ENCODE measurements around the gene HDAC9. TPM values are rescaled to one million over a fixed set of nuclear protein-coding genes. Genes with fewer than 3 reads are reported as not detected.

The HDAC9 gene
- total RNA-seq, 1 experiment from 2014 or later, result 7.7 TPM

DNA sequence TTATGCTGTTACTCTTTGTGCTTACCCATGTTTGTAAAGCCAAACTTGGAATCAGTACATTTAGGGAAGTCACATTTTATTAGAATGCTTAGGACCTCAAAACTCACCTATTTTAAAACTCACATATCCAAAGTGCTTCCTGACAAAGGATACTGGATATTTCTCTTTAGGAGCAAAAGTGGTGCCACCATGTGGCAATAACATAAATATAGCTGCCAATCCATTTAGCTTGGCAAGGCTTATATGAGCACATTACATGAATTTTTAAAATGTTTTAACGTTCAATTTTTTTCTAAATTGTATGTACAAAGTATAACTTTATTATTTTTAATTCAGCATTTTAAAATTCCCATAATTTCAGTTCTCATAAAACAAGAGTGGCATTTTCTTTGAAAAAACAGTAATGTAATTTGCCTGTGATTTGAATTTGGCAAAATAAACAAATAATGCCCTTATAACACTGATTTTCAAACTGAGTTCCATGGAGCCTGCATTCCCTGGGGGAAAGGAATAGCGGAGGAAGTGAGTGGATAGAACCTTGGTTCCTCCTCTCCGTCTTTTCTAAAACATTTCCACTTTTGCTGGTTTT is 75.4 kb downstream of the HDAC9 start:
- Histone ChIP-seq H2AK5ac (ENCODE audit: insufficient read length, low read length) (no peak overlapping the region), H3T11ph (ENCODE audit: low read length) (no peak overlapping the region), H2BK5ac (ENCODE audit: insufficient read length, low read length) (no peak overlapping the region), H4K91ac (ENCODE audit: insufficient read length, low read depth, low read length) (no peak overlapping the region), H3K4ac (ENCODE audit: low read depth, low read length) (no peak overlapping the region), H2BK20ac (ENCODE audit: low read depth, low read length, poor library complexity, severe bottlenecking) (no peak overlapping the region), H3K9ac (ENCODE audit: extremely low read depth, insufficient read length, low read length) (no peak overlapping the region), H3K4me1 (ENCODE audit: insufficient read depth, low read length) (peaks cover 7% of the 10 kb centered on the region; the same call in 1 of the 2 replicates), H2AFZ (ENCODE audit: low read length) (no peak overlapping the region), H4K8ac (replicated peaks; ENCODE audit: insufficient read length, low read depth, low read length) (no peak overlapping the region), H3K23me2 (ENCODE audit: insufficient read length, low read depth, low read length, poor library complexity, severe bottlenecking) (no peaks in the 10 kb centered on the region), H3K9me3 (ENCODE audit: control insufficient read depth, low read depth, low read length) (no peaks in the 10 kb centered on the region), H3K4me2 (ENCODE audit: insufficient read depth, insufficient read length, low read length) (no peak overlapping the region), H3K18ac (ENCODE audit: insufficient read length, low read depth, low read length) (no peak overlapping the region), H3K79me2 (ENCODE audit: insufficient read depth, low read length) (no peaks in the 10 kb centered on the region), H2BK120ac (ENCODE audit: low read depth, low read length, poor library complexity, severe bottlenecking) (no peak overlapping the region), H3K23ac (ENCODE audit: insufficient read length, low read depth, low read length) (no peak overlapping the region), H3K27me3 (ENCODE audit: insufficient read depth, low read length) (no peaks in the 10 kb centered on the region), H3K14ac (ENCODE audit: insufficient read depth, low read length) (no peak overlapping the region), H4K5ac (ENCODE audit: insufficient read length, low read depth, low read length) (no peak overlapping the region), H3K27ac (ENCODE audit: insufficient read length, low read depth, low read length) (no peak overlapping the region), H2BK15ac (ENCODE audit: low read depth, low read length) (no peak overlapping the region), H3K56ac (ENCODE audit: insufficient read length, low read depth, low read length) (no peak overlapping the region), H3K79me1 (ENCODE audit: insufficient read depth, low read depth, low read length, poor library complexity, severe bottlenecking) (no peaks in the 10 kb centered on the region), H2BK12ac (ENCODE audit: insufficient read length, low read depth, low read length) (no peak overlapping the region), H4K20me1 (ENCODE audit: control insufficient read depth, insufficient read depth, insufficient read length) (no peaks in the 10 kb centered on the region)
- H3K9me3 Mint-ChIP-seq, result no peaks in the 10 kb centered on the region
- TF ChIP-seq, protein P1, sequence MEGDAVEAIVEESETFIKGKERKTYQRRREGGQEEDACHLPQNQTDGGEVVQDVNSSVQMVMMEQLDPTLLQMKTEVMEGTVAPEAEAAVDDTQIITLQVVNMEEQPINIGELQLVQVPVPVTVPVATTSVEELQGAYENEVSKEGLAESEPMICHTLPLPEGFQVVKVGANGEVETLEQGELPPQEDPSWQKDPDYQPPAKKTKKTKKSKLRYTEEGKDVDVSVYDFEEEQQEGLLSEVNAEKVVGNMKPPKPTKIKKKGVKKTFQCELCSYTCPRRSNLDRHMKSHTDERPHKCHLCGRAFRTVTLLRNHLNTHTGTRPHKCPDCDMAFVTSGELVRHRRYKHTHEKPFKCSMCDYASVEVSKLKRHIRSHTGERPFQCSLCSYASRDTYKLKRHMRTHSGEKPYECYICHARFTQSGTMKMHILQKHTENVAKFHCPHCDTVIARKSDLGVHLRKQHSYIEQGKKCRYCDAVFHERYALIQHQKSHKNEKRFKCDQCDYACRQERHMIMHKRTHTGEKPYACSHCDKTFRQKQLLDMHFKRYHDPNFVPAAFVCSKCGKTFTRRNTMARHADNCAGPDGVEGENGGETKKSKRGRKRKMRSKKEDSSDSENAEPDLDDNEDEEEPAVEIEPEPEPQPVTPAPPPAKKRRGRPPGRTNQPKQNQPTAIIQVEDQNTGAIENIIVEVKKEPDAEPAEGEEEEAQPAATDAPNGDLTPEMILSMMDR (conservative IDR thresholded peaks at IDR 0.05), result peak; percentile 61
- peaks cover 10 to 12% of the 10 kb centered on the region in 2 experiments for H3K4me1 Mint-ChIP-seq
- no peak for DNase-seq
- H3K36me3 Mint-ChIP-seq (ENCODE audit: insufficient read depth in 1 of 3, low read depth in 3 of 3), result no peaks in the 10 kb centered on the region
- WGBS (ENCODE audit: extremely low coverage, insufficient read length, low lambda C conversion rate), result no CpG with 5 or more reads among the region's 3 CpGs
- no peaks in the 10 kb centered on the region for H3K27me3 Mint-ChIP-seq (ENCODE audit: low read depth)
- no peak overlapping the region for H3K4me3 Mint-ChIP-seq
- H3K27ac Mint-ChIP-seq, result no peak overlapping the region

Data from H9 (cell line).